Right lobe of liver (tissue), 4 donors: ENCODE results near the gene NOL4L.

Experiments
- CTCF ChIP-seq, 4 donors: fragments of 200-600 bp in 3 of 4; fragments of 450-650 bp in 1 of 4; IDR thresholded peaks; one replicate each; pipeline versions ENCODE4 v1.5.1 to v1.8.0; 2016 to 2022; ENCODE audit warnings: antibody characterized with exemption in 4 of 4, mild to moderate bottlenecking in 2 of 4
- POLR2A ChIP-seq: fragments of 450-650 bp; IDR thresholded peaks from one replicate; pipeline ENCODE4 v1.6.1; 2017; ENCODE audit warnings: antibody characterized with exemption, mild to moderate bottlenecking
- donor health status: DM: no; HTN: no; CAD: no.
- donor health status: DM: no; HTN: no; CAD: no.
- donor health status: DM: no; HTN: yes; CAD: no.

GRCh38 chr20:32567384-32568178, 17.6 kb downstream of the NOL4L start:
- TF ChIP-seq CTCF (IDR thresholded peaks at IDR 0.05) (no peak), POLR2A (no peak)
